MM.1S (cell line): ENCODE measurements around the gene CDSN.

Experiments
- DNase-seq: peaks from one replicate; pipeline ENCODE4 v3.0.0-alpha.2; 2015
- H2AFZ ChIP-seq: fragments of 300-600 bp; sonication (generic); 2 replicates; pipeline ENCODE4 v1.6.0; 2016; ENCODE audit warnings: antibody characterized with exemption, low read length
- H3F3A ChIP-seq: fragments of 300-600 bp; sonication (generic); 2 replicates; pipeline ENCODE4 v1.6.1; 2016; ENCODE audit warnings: mild to moderate bottlenecking, antibody characterized with exemption, low read length, moderate library complexity, mixed read lengths; ENCODE audit not compliant: insufficient read depth
- H3K27ac ChIP-seq: fragments of 300-600 bp; sonication (generic); 2 replicates; pipeline ENCODE4 v1.5.1; 2016; ENCODE audit warnings: mild to moderate bottlenecking, low read length
- H3K27me3 ChIP-seq: fragments of 300-600 bp; sonication (generic); replicated peaks from 2 replicates; pipeline ENCODE4 v1.6.0; 2016; ENCODE audit warnings: low read length; ENCODE audit not compliant: insufficient read depth
- H3K36me3 ChIP-seq: fragments of 300-600 bp; sonication (generic); replicated peaks from 2 replicates; pipeline ENCODE4 v1.6.1; 2016; ENCODE audit warnings: mild to moderate bottlenecking, low read length, mixed read lengths; ENCODE audit not compliant: insufficient read depth
- H3K4me1 ChIP-seq: fragments of 300-600 bp; sonication (generic); 2 replicates; pipeline ENCODE4 v1.6.1; 2016; ENCODE audit warnings: low read length, mixed read lengths
- H3K4me2 ChIP-seq: fragments of 300-600 bp; sonication (generic); 2 replicates; pipeline ENCODE4 v1.6.0; 2016; ENCODE audit warnings: low read depth, low read length
- H3K4me3 ChIP-seq: fragments of 300-600 bp; sonication (generic); 2 replicates; pipeline ENCODE4 v1.5.1; 2016; ENCODE audit warnings: low read length, mixed read lengths
- H3K79me2 ChIP-seq: fragments of 300-600 bp; sonication (generic); 2 replicates; pipeline ENCODE4 v1.6.1; 2016; ENCODE audit warnings: mixed run types, low read length, mixed read lengths
- H3K9ac ChIP-seq: fragments of 300-600 bp; sonication (generic); 2 replicates; pipeline ENCODE4 v1.6.1; 2016; ENCODE audit warnings: low read length, mixed read lengths
- H3K9me2 ChIP-seq: fragments of 300-600 bp; sonication (generic); replicated peaks from 2 replicates; pipeline ENCODE4 v1.6.1; 2016; ENCODE audit warnings: mild to moderate bottlenecking, low read length, mixed read lengths; ENCODE audit not compliant: insufficient read depth
- H3K9me3 ChIP-seq: fragments of 300-600 bp; sonication (generic); replicated peaks from 2 replicates; pipeline ENCODE4 v1.6.1; 2016; ENCODE audit warnings: mild to moderate bottlenecking, low read length, mixed read lengths; ENCODE audit not compliant: insufficient read depth
- H4K20me1 ChIP-seq: fragments of 300-600 bp; sonication (generic); 2 replicates; pipeline ENCODE4 v1.6.1; 2016; ENCODE audit warnings: mild to moderate bottlenecking, low read length, moderate library complexity, mixed read lengths; ENCODE audit not compliant: insufficient read depth
- EZH2 ChIP-seq: fragments of 300-600 bp; sonication (generic); optimal IDR thresholded peaks from 2 replicates; pipeline ENCODE3; 2017; ENCODE audit warnings: low read depth, mild to moderate bottlenecking, antibody characterized with exemption, low read length, mixed read lengths
- EZH2phosphoT487 ChIP-seq: fragments of 300-600 bp; sonication (generic); IDR thresholded peaks from 2 replicates; pipeline ENCODE4 v1.6.1; 2018; ENCODE audit warnings: antibody characterized with exemption, low read length
- TF ChIP-seq, protein P1 (sequence below): fragments of 300-600 bp; sonication (generic); IDR thresholded peaks from 2 replicates; pipeline ENCODE4 v1.5.1; 2016; ENCODE audit warnings: antibody characterized with exemption, low read length, mixed read lengths

The CDSN gene

DNA sequence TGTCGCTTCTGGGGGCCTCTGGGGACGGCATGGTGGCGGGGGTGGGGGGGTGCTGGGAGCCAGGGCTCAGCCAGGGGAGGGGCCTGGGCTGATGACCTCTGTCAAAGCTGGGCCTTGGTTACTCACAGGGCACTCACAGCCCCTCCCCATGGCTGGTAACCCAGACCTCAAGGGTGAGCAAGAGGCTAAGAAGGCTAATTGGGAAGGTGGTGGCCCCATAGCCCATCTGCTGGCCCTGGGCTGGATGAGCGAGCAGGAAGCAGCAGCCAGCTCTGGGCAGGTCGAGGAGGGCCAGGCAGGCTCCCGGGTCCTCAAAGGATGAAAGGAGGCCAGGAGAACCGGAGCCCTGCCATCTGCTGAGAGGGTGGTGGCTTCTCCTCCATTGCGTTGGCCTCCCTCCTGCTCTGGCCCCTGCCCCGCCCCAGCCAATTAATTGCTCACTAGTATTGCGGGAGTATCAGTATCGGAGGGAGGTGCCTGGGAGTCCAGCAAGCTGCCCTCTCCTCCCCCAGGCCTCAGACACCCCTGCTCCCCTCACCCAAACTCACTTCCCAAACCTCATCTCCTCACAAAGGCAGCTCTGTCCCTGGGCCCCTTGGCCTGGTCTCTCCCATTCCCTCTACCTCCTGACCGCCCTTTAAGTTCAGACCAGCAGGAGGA lies 1.0 kb upstream of the CDSN start:
- peaks cover 57% of the 10 kb centered on the region for H3K27me3 ChIP-seq
- no peak overlapping the region for H3K4me2 ChIP-seq
- no peaks in the 10 kb centered on the region for H3K79me2 ChIP-seq
- no peak overlapping the region for H3K27ac ChIP-seq
- no peak overlapping the region for H2AFZ ChIP-seq
- H3F3A ChIP-seq: no peaks in the 10 kb centered on the region
- H3K9ac ChIP-seq: no peak overlapping the region
- no peak for DNase-seq
- H3K4me1 ChIP-seq: no peaks in the 10 kb centered on the region
- no peaks in the 10 kb centered on the region for H3K9me2 ChIP-seq
- H3K4me3 ChIP-seq: no peak overlapping the region
- no peaks in the 10 kb centered on the region for H3K36me3 ChIP-seq
- TF ChIP-seq EZH2phosphoT487: no peak
- TF ChIP-seq EZH2: no peak
- TF ChIP-seq, protein P1, sequence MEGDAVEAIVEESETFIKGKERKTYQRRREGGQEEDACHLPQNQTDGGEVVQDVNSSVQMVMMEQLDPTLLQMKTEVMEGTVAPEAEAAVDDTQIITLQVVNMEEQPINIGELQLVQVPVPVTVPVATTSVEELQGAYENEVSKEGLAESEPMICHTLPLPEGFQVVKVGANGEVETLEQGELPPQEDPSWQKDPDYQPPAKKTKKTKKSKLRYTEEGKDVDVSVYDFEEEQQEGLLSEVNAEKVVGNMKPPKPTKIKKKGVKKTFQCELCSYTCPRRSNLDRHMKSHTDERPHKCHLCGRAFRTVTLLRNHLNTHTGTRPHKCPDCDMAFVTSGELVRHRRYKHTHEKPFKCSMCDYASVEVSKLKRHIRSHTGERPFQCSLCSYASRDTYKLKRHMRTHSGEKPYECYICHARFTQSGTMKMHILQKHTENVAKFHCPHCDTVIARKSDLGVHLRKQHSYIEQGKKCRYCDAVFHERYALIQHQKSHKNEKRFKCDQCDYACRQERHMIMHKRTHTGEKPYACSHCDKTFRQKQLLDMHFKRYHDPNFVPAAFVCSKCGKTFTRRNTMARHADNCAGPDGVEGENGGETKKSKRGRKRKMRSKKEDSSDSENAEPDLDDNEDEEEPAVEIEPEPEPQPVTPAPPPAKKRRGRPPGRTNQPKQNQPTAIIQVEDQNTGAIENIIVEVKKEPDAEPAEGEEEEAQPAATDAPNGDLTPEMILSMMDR: no peak
- H4K20me1 ChIP-seq: no peaks in the 10 kb centered on the region
- no peaks in the 10 kb centered on the region for H3K9me3 ChIP-seq

DNA sequence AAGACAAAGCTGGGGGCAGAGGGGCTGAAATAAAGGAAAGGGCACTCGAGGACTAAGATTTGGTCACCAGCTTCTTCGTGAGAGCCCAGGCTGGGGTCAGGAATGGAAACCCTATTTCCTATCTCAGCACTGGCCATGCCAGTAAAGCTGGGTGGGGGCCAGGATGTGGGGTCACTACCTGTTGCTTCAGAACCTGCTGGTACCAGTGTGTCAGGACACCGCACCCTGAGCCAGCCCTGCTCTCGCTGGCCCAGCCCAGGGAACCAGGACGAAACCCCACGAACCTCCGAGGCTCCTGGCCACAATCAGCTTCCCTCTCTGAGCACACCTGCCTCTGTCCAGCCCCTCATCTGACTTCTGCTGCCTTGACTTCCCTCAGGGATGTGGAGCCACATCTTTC lies 2.1 kb downstream of the CDSN start:
- no peak for DNase-seq
- no peak overlapping the region for H3K4me2 ChIP-seq
- H3K9ac ChIP-seq: no peak overlapping the region
- peaks cover 74% of the 10 kb centered on the region for H3K27me3 ChIP-seq
- H3F3A ChIP-seq: no peaks in the 10 kb centered on the region
- H3K4me1 ChIP-seq: no peaks in the 10 kb centered on the region
- H2AFZ ChIP-seq: no peak overlapping the region
- no peaks in the 10 kb centered on the region for H3K79me2 ChIP-seq
- no peaks in the 10 kb centered on the region for H3K9me3 ChIP-seq
- no peaks in the 10 kb centered on the region for H3K9me2 ChIP-seq
- H3K36me3 ChIP-seq: no peaks in the 10 kb centered on the region
- no peak overlapping the region for H3K27ac ChIP-seq
- TF ChIP-seq EZH2 (no peak), EZH2phosphoT487 (no peak)
- TF ChIP-seq, protein P1: no peak
- H3K4me3 ChIP-seq: no peak overlapping the region
- H4K20me1 ChIP-seq: no peaks in the 10 kb centered on the region

DNA sequence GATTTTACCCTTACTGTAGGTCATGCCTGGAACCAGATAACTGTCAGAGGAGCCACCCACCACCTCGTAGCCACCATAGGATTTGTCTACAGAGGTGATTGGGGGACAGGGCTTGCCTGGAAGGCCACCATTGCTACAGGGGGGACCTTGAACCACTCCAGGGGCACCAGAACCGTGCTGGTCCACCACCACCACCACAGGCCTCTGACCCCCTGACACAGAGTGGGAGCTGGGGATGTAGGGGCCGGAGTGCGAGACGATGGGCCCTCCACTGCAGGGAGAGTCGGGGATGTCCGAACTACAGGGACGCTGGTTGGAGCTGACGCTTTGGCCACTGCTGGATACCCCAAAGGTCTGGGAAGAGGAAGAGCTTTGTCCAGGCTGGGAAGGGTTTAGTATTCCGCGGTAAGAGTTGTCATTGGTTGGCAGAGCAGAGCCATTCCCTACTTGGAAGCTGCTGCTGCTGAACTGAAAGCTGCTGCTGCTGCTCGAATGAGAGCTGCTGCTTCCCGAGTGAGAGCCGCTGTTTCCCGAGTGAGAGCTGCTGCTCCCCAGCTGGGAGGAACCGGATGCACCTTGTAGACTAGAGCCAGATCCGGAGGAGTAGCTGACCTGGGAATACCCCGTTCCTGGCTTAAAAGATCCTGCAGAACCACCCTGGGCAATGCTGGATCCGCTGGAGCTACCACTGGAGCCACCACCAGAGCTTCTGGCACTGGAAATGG lies 3.4 kb downstream of the CDSN start:
- Histone ChIP-seq H3F3A (no peaks in the 10 kb centered on the region), H3K4me2 (no peak overlapping the region), H2AFZ (no peak overlapping the region), H3K36me3 (no peaks in the 10 kb centered on the region), H3K27me3 (peaks cover 76% of the 10 kb centered on the region), H3K79me2 (no peaks in the 10 kb centered on the region), H3K9me2 (no peaks in the 10 kb centered on the region), H3K27ac (no peak overlapping the region), H3K9ac (no peak overlapping the region), H3K4me3 (no peak overlapping the region), H3K9me3 (no peaks in the 10 kb centered on the region), H3K4me1 (no peaks in the 10 kb centered on the region), H4K20me1 (no peaks in the 10 kb centered on the region)
- no peak for DNase-seq
- TF ChIP-seq, protein P1: no peak
- TF ChIP-seq EZH2phosphoT487: no peak
- TF ChIP-seq EZH2: no peak
